NB4 (cell line): ENCODE results near the gene GNB1.

Source experiments
- MYC ChIP-seq: IDR thresholded peaks from 2 replicates; pipeline ENCODE4 v1.6.1; 2011; ENCODE audit warnings: low read depth, low read length
- POLR2A ChIP-seq: IDR thresholded peaks from 2 replicates; pipeline ENCODE4 v1.6.1; 2011; ENCODE audit warnings: mild to moderate bottlenecking; ENCODE audit not compliant: insufficient read length; ENCODE audit errors: extremely low read depth
- TF ChIP-seq, protein P1 (sequence below): IDR thresholded peaks from 2 replicates; pipeline ENCODE4 v1.6.1; 2011; ENCODE audit warnings: low read depth, low read length
- TF ChIP-seq, protein P2 (sequence below): IDR thresholded peaks from one replicate; pipeline ENCODE4 v1.5.1; 2012; ENCODE audit warnings: low read depth, low read length

GRCh38 chr1:1826356-1827088 is 64.4 kb downstream of the GNB1 start:
- TF ChIP-seq POLR2A (no peak), MYC (no peak)
- TF ChIP-seq, protein P1, sequence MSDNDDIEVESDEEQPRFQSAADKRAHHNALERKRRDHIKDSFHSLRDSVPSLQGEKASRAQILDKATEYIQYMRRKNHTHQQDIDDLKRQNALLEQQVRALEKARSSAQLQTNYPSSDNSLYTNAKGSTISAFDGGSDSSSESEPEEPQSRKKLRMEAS: no peak
- TF ChIP-seq, protein P2, sequence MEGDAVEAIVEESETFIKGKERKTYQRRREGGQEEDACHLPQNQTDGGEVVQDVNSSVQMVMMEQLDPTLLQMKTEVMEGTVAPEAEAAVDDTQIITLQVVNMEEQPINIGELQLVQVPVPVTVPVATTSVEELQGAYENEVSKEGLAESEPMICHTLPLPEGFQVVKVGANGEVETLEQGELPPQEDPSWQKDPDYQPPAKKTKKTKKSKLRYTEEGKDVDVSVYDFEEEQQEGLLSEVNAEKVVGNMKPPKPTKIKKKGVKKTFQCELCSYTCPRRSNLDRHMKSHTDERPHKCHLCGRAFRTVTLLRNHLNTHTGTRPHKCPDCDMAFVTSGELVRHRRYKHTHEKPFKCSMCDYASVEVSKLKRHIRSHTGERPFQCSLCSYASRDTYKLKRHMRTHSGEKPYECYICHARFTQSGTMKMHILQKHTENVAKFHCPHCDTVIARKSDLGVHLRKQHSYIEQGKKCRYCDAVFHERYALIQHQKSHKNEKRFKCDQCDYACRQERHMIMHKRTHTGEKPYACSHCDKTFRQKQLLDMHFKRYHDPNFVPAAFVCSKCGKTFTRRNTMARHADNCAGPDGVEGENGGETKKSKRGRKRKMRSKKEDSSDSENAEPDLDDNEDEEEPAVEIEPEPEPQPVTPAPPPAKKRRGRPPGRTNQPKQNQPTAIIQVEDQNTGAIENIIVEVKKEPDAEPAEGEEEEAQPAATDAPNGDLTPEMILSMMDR: no peak
